Upper lobe of left lung (tissue), 4 donors: ENCODE data around the gene QPCT.

Experiments
- EP300 ChIP-seq, 4 donors: sonication (generic); formaldehyde crosslinking; IDR thresholded peaks; one replicate each; pipeline ENCODE4 v1.5.1; 2017; ENCODE audit warnings: antibody characterized with exemption in 4 of 4, control low read depth in 2 of 4
- POLR2A ChIP-seq, 4 donors: fragments of 450-650 bp; IDR thresholded peaks; one replicate each; pipeline ENCODE4 v1.5.1; 2016 to 2017; ENCODE audit warnings: antibody characterized with exemption in 4 of 4, mild to moderate bottlenecking in 2 of 4
- POLR2AphosphoS5 ChIP-seq, 2 donors: sonication (generic); formaldehyde crosslinking; IDR thresholded peaks; one replicate each; pipeline ENCODE4 v1.5.1; 2017; ENCODE audit warnings: antibody characterized with exemption in 2 of 2
- TF ChIP-seq, protein P1 (sequence below), 6 experiments: fragments of 450-650 bp in 4 of 6; fragments of 200-600 bp in 2 of 6; sonication (generic) in 2 of 6; IDR thresholded peaks; one replicate each; pipeline ENCODE4 v1.5.1; 2016 to 2019; ENCODE audit warnings: antibody characterized with exemption in 6 of 6

DNA sequence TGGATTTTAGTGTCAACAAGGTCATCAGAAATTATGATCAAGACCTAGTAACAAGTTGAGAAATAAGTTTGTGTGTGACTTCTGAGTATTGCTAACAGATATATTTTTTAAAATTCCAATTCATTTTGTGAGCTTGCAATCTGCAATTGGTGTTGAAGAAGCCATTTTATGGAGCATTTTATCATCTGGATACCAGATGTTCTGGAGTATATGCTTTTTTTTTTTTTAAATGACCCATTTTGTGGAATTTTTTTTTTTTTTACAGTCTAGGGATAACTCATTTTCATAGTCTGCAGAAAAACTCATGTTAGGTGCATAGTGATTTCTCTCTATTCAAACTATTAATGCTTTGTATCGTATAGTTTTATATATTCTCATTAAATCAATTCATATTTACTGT, 12.6 kb downstream of the QPCT start:
- TF ChIP-seq, protein P1, sequence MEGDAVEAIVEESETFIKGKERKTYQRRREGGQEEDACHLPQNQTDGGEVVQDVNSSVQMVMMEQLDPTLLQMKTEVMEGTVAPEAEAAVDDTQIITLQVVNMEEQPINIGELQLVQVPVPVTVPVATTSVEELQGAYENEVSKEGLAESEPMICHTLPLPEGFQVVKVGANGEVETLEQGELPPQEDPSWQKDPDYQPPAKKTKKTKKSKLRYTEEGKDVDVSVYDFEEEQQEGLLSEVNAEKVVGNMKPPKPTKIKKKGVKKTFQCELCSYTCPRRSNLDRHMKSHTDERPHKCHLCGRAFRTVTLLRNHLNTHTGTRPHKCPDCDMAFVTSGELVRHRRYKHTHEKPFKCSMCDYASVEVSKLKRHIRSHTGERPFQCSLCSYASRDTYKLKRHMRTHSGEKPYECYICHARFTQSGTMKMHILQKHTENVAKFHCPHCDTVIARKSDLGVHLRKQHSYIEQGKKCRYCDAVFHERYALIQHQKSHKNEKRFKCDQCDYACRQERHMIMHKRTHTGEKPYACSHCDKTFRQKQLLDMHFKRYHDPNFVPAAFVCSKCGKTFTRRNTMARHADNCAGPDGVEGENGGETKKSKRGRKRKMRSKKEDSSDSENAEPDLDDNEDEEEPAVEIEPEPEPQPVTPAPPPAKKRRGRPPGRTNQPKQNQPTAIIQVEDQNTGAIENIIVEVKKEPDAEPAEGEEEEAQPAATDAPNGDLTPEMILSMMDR (IDR thresholded peaks at IDR 0.05), result no peak
- TF ChIP-seq POLR2A (IDR thresholded peaks at IDR 0.05) (no peak), EP300 (IDR thresholded peaks at IDR 0.05) (no peak), POLR2AphosphoS5 (IDR thresholded peaks at IDR 0.05) (no peak)
